GM18909 (cell line): Measurements from ENCODE around the gene CEACAM8.
"Not testable (repeated sequence)": the region's sequence is repeated elsewhere in the genome, so short reads cannot be mapped to it uniquely, and the experiment has no call there.

Experiments used
- ATAC-seq: cut with Tn5 transposase; IDR thresholded peaks from one replicate; pipeline ENCODE4 v1.9.1; 2021; ENCODE audit warnings: mild to moderate bottlenecking; ENCODE audit not compliant: unreplicated experiment, poor library complexity

Gene CEACAM8

GRCh38 chr19:42547929-42548328 is 46.8 kb downstream of the CEACAM8 start:
- no peak for ATAC-seq

- no peak for ATAC-seq
Measured at GRCh38 chr19:42546831-42547500, 47.8 kb downstream of the CEACAM8 start.

DNA sequence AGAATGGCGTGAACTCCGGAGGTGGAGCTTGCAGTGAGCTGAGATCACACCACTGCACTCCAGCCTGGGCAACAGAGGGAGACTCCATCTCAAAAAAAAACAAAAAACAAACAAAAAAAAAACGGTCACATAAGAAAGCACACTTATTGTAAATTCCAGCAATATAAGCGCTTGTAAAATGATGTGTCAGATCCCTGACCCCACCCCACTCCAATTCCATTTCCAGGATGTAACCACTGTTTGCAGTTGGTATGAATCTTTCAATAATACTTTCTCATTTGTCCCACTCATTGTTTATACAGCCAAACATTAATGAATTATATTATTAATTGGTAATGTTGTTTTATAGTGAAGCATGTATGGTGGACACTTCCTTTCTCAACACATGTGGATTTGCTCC is 50.6 kb downstream of the CEACAM8 start:
- ATAC-seq: no peak

GRCh38 chr19:42542791-42543190 is 51.9 kb downstream of the CEACAM8 start:
- no peak for ATAC-seq

DNA sequence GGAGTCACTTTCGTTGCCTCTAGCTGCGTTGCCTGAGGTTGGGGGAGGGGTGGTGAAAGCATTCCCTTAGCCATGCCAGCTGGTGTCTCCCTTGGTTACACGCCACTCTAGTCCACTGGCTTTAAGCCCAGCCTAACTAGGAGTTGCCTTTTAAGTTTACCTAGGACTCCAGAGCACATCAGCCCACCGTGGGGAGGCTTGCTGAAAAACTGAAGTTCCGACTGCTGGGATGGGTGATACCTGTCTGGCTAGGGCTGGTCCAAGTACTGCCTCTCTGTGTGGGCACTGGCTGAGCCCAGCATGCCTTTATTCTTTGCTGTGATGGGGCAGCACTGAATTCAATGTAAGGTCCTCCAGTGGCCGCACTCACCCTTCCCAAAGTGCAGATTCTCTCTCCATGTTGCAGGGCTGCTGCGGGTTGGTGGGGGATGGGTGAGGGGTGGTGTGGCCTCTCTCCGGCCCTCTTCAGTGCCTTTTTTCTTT is 54.6 kb downstream of the CEACAM8 start:
- ATAC-seq: no peak

DNA sequence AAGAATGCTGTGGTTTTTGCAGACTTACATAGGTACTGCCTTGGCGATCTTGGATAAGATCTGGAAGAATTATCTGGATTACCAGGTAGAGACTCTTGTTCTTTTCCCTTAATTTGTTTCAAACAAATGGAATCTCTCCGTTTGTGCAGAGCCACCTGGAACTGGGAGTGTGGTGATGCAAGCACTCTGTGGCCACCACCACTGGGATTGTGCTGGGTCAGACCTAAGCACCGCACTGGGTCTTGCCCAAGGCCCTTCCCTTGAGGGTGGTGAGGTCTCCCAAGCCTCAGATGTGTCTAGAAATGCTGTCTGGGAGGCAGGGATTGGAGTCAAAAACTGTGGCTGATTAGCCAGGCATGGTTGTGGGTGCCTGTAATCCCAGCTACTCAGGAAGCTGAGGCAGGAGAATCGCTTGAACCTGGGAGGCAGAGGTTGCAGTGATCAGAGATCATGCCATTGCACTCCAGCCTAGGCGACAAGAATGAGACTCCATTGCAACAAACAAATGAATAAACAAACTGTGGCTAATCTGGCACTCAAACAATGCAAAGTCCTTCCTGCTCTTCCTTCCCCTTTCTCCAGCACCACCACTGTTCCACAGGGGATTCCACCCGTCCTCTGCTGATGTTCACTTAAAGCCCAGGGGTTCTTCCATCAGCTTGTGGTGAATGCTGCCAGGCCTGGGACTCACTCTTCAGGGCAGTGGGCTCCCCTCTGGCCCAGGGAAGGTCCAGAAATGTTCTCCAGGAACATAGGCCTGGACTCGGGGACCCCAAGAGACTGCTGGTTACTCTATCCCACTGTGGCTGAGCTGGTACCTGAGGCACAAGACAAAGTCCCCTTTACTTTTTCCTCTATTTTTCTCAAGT is 55.6 kb downstream of the CEACAM8 start:
- no peak for ATAC-seq

GRCh38 chr19:42535276-42535675 is 59.4 kb downstream of the CEACAM8 start:
- not testable (repeated sequence) for ATAC-seq

DNA sequence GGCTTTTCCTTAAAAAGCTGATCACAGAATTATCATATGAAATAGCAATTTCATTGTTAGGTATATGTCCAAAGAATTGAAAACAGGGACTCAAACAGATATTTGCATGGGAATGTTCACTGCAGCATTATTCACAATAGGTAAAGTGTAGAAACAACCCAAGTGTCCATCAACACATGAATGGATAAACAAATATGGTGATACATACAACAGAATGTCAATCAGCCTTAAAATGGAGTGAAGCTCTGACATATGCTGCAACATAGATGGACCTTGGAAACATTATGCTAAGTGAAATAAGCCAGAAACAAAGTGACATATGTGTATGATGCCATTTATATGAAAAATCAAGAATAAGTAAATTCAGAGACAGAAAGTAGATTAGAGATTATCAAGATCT is 60.3 kb downstream of the CEACAM8 start:
- no peak for ATAC-seq

GRCh38 chr19:42532891-42533290 is 61.8 kb downstream of the CEACAM8 start:
- no peak for ATAC-seq

- no peak for ATAC-seq
Measured at GRCh38 chr19:42531313-42531712, 63.4 kb downstream of the CEACAM8 start.
